ENCODE data around the gene COL21A1.

DNA sequence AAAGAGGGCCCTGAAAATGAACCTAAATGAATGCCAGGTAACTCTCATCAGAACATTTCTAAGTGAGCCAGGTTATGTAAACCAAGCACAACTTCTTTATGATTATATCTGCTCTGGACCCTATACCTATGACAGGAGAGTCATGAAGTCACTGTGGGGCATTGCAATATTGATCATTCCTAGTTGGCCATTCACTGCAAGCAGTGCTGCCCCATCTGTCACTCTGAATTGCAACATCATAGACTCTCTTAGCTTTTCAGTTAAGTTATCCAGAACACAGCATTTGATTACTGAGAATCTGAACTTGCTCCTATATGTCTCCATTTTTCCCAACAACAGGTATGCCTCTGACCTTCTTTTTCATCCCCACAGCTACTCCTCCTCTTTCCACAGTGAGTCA, 3.3 kb downstream of the COL21A1 start:
- TF ChIP-seq FOXK2 (IDR thresholded peaks at IDR 0.05), result no peak
- no peak for TF ChIP-seq SP1 (IDR thresholded peaks at IDR 0.05)
- no peak for TF ChIP-seq ZNF384 (IDR thresholded peaks at IDR 0.05)
- no peak for TF ChIP-seq ELF4 (IDR thresholded peaks at IDR 0.05)
- no peak for TF ChIP-seq L3MBTL2 (conservative IDR thresholded peaks at IDR 0.05)
- TF ChIP-seq NFRKB (IDR thresholded peaks at IDR 0.05), result no peak
- TF ChIP-seq FOXM1 (IDR thresholded peaks at IDR 0.05; ENCODE audit: borderline replicate concordance), result no peak
